Lung (tissue), 12 donors: Measurements from ENCODE around the gene ARHGAP15. TPM values are rescaled to one million over a fixed set of nuclear protein-coding genes. Genes with fewer than 3 reads are reported as not detected.
A peak's percentile ranks its signal among the peaks of the same experiment; 100 is the strongest.

Experiments used
- ATAC-seq: fragments of 200-7000 bp; cut with Tn5 transposase; one replicate; pipeline ENCODE4 v1.9.1; 2020; ENCODE audit warnings: moderate number of reproducible peaks; ENCODE audit not compliant: insufficient read depth, low FRiP score
- DNase-seq, 3 donors: peaks; one replicate each; pipeline ENCODE4 v3.0.0-alpha.2; 2013 to 2017
- H3K27ac ChIP-seq, 2 donors: one replicate each; pipeline ENCODE4 v1.5.1; 2013; ENCODE audit warnings: mild to moderate bottlenecking in 2 of 2, moderate library complexity in 2 of 2, control low read depth in 1 of 2, inconsistent platforms in 1 of 2, low read depth in 1 of 2, low read length in 1 of 2
- H3K27me3 ChIP-seq, 3 donors: one replicate each; pipeline ENCODE4 v1.5.1; 2013; ENCODE audit warnings: low read length in 2 of 3; ENCODE audit not compliant: control insufficient read depth in 3 of 3, insufficient read depth in 3 of 3
- H3K36me3 ChIP-seq, 4 donors: one replicate each; pipeline ENCODE4 v1.5.1; 2013; ENCODE audit warnings: low read length in 4 of 4, mild to moderate bottlenecking in 1 of 4, moderate library complexity in 1 of 4; ENCODE audit not compliant: control insufficient read depth in 4 of 4, insufficient read depth in 4 of 4
- H3K4me1 ChIP-seq, 5 donors: one replicate each; pipeline ENCODE4 v1.5.1; 2013; ENCODE audit warnings: low read length in 5 of 5, mild to moderate bottlenecking in 2 of 5, moderate library complexity in 1 of 5; ENCODE audit not compliant: control insufficient read depth in 5 of 5, insufficient read depth in 5 of 5
- H3K4me3 ChIP-seq: one replicate; pipeline ENCODE4 v1.5.1; 2013; ENCODE audit warnings: mild to moderate bottlenecking, control low read depth, moderate library complexity
- H3K9ac ChIP-seq, 2 donors: one replicate each; pipeline ENCODE4 v1.5.1; 2013; ENCODE audit warnings: low read length in 2 of 2, control low read depth in 1 of 2; ENCODE audit not compliant: insufficient read depth in 1 of 2
- H3K9me3 ChIP-seq, 4 donors: one replicate each; pipeline ENCODE4 v1.5.1; 2013; ENCODE audit warnings: low read length in 3 of 4, mild to moderate bottlenecking in 1 of 4, moderate library complexity in 1 of 4; ENCODE audit not compliant: control insufficient read depth in 4 of 4, insufficient read depth in 3 of 4
- CTCF ChIP-seq: IDR thresholded peaks from 2 replicates; pipeline ENCODE4 v1.5.1; 2012; ENCODE audit warnings: mild to moderate bottlenecking; ENCODE audit errors: control extremely low read depth, extremely low read depth
- WGBS, 2 donors: extraction: QIAGEN DNeasy Blood & Tissue Kit; methylation state at CpG; one replicate each; pipeline ENCODE4 v1.1.7; 2013; 5-methylcytosine and 5-hydroxymethylcytosine counted together
- polyA plus RNA-seq, 2 donors: library from polyadenylated mRNA; stranded (reverse); fragments of 200-250 nt; gene quantifications; one replicate each; pipeline ENCODE4 v1.2.1, GENCODE V29; 2013
- total RNA-seq, 2 donors: library from RNA; depleted of rRNA in 1 of 2; stranded (reverse); fragments of >200 nt in 1 of 2; gene quantifications; one replicate each; pipeline ENCODE4 v1.2.1, GENCODE V29; 2014 to 2021
- donor health status: control.
- donor health status: control.
- donor health status: Bipolar disorder and iron deficiency.
- donor health status: healthy.
- donor health status: DM: yes; HTN: yes; CAD: no.

The ARHGAP15 gene
- total and polyA plus RNA-seq, 4 donors, result 5.9 to 74.3 (median 13.2) TPM

DNA sequence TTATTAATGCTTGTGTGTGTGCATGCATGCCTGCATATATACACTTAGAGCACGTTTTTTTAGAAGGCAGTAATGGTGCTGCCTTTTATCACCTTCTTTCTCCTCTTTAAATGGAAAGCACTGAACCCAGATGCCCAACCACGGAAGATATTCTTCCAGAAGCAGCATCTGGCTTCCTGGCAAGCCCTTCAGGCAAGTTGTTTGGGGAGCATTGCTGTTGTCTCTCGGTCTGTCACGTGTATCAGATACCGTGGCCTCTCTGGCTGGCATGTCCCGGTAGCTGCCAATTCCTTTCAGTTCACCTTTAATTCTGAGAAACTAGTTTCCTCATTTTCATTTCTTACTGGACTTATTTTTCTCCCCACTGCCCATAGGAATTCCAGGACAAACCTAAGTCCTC, 587.8 kb downstream of the ARHGAP15 start:
- WGBS, 2 donors, result 61% methylated on average over 6 of the region's 6 CpGs
- Histone ChIP-seq H3K4me3 (no peak overlapping the region), H3K27me3 (no peaks in the 10 kb centered on the region), H3K9me3 (no peaks in the 10 kb centered on the region), H3K36me3 (no peaks in the 10 kb centered on the region), H3K9ac (peak overlapping the region in 1 of 2 donors; percentile 40), H3K27ac (peak overlapping the region in 1 of 2 donors; percentile 64), H3K4me1 (peaks cover 0 to 28% (median 1%) of the 10 kb centered on the region in 5 donors)
- TF ChIP-seq CTCF, result no peak
- DNase-seq (peak in 2 of 3 donors; percentile 38 to 63), ATAC-seq (no peak)

DNA sequence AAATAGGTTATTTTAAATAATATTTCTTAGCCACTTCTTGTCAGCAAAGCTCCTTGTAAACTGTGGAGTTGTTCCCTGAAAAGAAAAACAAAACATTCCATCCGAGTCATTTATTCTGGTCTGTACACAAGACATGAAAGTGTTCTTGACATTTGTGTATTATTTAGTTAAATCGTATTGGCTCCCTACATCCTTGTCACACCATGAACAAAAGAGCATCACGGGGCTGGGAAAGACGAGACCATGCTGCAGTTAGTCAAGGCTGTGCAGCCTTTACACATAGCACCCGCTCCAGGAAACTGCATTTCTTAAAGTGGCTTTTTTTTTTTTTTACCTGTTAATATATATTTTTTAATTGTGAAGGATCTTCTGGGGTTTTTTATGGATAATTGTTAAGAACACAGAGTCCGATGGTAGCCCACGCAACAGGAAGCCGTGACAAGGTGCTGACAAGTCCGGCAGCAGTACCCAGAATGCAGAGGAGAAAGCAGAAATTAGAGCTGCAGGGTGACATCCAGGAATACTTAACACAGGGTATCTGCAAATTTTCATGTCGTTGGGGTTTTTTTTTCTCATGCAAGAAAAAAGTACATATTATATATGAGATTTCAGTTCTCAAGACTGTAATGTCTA, 588.4 kb downstream of the ARHGAP15 start:
- no peaks in the 10 kb centered on the region for H3K9me3 ChIP-seq
- no peaks in the 10 kb centered on the region for H3K27me3 ChIP-seq
- H3K9ac ChIP-seq, result peak overlapping the region in 1 of 2 donors; percentile 40
- no peaks in the 10 kb centered on the region for H3K36me3 ChIP-seq
- H3K4me1 ChIP-seq, result peaks cover 0 to 33% (median 1%) of the 10 kb centered on the region in 5 donors
- H3K27ac ChIP-seq, result no peak overlapping the region
- H3K4me3 ChIP-seq, result no peak overlapping the region
- ATAC-seq (no peak), DNase-seq (peak; percentile 74 to 92 (median 92))
- no peak for TF ChIP-seq CTCF
- 50 to 61% methylated on average over 10 of the region's 10 CpGs for WGBS, 2 donors

DNA sequence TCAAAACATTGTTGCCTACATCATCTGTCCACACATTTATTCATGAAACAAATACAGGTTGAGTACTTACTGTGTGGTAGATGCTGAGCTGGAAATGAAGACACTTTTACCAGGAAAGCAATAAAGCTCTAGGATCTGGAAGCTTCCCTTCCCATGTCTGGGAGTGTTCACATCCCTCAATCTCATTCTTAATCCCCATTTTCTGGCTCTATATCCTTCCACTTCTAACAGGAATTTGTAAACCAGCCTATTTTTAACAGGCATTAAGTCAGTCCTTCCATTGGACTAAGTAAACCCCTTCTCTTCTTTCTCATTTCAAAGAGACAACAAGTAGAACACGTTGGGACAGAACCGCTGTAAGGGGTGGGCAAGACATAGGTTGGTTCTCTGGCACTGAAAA, 589.5 kb downstream of the ARHGAP15 start:
- no peak for TF ChIP-seq CTCF
- 93 to 94% methylated on average over 2 of the region's 2 CpGs for WGBS, 2 donors
- no peak for DNase-seq
- ATAC-seq, result no peak
- H3K27ac ChIP-seq, result no peak overlapping the region
- no peaks in the 10 kb centered on the region for H3K27me3 ChIP-seq
- no peaks in the 10 kb centered on the region for H3K36me3 ChIP-seq
- no peak overlapping the region for H3K4me3 ChIP-seq
- no peak overlapping the region for H3K9ac ChIP-seq
- no peaks in the 10 kb centered on the region for H3K9me3 ChIP-seq
- peaks cover 0 to 33% (median 1%) of the 10 kb centered on the region in 5 donors for H3K4me1 ChIP-seq

DNA sequence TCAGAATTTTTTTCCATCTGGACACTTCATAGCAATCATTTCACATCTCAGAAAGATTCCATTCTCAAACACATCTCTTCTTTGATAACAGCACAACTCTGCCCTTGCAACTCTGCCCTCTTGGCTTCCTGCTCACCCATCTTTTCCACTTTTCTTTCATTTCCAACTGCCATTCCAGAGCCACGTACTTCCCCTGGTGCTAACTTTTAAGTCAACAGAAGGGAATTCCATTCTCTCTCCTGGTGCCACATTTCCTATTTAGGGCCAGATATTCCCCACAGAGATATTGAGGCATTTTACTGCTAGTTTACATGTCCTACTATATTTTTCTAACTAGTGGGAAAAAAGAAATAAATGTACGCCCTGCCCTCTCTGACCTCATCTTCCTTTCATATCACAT, 590.2 kb downstream of the ARHGAP15 start:
- TF ChIP-seq CTCF, result no peak
- Histone ChIP-seq H3K36me3 (no peaks in the 10 kb centered on the region), H3K4me1 (peaks cover 0 to 33% (median 1%) of the 10 kb centered on the region in 5 donors), H3K27me3 (no peaks in the 10 kb centered on the region), H3K9me3 (no peaks in the 10 kb centered on the region), H3K4me3 (no peak overlapping the region), H3K9ac (no peak overlapping the region), H3K27ac (no peak overlapping the region)
- DNase-seq (no peak), ATAC-seq (no peak)
- WGBS, 2 donors, result 68 to 76% methylated on average over 2 of the region's 2 CpGs
